ENCODE results near the gene PAK3.

GRCh38 chrX:111260451-111260850, 164.5 kb downstream of the PAK3 start:
- TF ChIP-seq, protein P1, sequence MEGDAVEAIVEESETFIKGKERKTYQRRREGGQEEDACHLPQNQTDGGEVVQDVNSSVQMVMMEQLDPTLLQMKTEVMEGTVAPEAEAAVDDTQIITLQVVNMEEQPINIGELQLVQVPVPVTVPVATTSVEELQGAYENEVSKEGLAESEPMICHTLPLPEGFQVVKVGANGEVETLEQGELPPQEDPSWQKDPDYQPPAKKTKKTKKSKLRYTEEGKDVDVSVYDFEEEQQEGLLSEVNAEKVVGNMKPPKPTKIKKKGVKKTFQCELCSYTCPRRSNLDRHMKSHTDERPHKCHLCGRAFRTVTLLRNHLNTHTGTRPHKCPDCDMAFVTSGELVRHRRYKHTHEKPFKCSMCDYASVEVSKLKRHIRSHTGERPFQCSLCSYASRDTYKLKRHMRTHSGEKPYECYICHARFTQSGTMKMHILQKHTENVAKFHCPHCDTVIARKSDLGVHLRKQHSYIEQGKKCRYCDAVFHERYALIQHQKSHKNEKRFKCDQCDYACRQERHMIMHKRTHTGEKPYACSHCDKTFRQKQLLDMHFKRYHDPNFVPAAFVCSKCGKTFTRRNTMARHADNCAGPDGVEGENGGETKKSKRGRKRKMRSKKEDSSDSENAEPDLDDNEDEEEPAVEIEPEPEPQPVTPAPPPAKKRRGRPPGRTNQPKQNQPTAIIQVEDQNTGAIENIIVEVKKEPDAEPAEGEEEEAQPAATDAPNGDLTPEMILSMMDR (IDR thresholded peaks at IDR 0.05): no peak
- TF ChIP-seq POLR2A (IDR thresholded peaks at IDR 0.05): no peak
